Lower leg skin (tissue), 3 donors: ENCODE measurements around the gene SORCS2.

Source experiments
- CTCF ChIP-seq, 3 donors: fragments of 450-650 bp; IDR thresholded peaks; one replicate each; pipeline ENCODE4 v1.5.1; 2016; ENCODE audit warnings: antibody characterized with exemption in 3 of 3, mild to moderate bottlenecking in 3 of 3, moderate library complexity in 2 of 3
- POLR2A ChIP-seq, 2 donors: fragments of 450-650 bp; IDR thresholded peaks; one replicate each; pipeline ENCODE4 v1.6.1; 2016 to 2017; ENCODE audit warnings: antibody characterized with exemption in 2 of 2, mild to moderate bottlenecking in 1 of 2, moderate library complexity in 1 of 2

GRCh38 chr4:7262134-7262533, 69.8 kb downstream of the SORCS2 start:
- no peak for TF ChIP-seq CTCF (IDR thresholded peaks at IDR 0.05)
- no peak for TF ChIP-seq POLR2A (IDR thresholded peaks at IDR 0.05)
